ENCODE results near the gene TNFRSF6B. TPM values are rescaled to one million over a fixed set of nuclear protein-coding genes. Genes with fewer than 3 reads are reported as not detected.
A peak's percentile ranks its signal among the peaks of the same experiment; 100 is the strongest.

Gene TNFRSF6B
- total RNA-seq, 1 donor from 2014 or later = 0.27 TPM

DNA sequence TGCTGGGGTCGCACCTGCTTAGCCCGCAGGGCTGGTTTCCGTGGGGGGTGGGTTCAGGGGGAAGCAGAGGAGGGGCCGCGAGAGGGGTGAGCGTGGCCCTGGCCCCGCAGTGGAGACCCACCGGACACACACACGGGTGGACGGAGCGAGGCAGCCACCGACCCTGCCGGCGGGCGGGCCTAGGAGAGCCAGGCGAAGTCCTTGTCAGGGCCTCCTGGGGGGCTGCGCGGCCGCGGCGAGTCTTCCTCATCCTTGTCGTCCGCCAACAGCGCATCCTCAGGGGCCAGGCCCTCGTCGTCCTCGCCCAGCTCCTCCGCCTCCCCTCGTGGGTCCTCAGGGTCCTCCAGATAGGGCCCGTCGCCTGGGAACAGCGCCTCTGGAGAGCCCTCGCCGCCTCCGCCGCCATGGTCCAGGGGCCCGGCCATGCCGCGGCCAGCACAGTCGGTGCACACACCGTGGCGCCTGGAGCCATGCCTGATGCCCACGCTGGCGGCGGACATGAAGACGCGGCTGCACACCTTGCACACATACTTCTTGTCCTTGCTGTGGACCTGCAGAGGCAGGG, 50.4 kb downstream of the TNFRSF6B start:
- H3K36me3 ChIP-seq = peaks cover 66% of the 10 kb centered on the region

DNA sequence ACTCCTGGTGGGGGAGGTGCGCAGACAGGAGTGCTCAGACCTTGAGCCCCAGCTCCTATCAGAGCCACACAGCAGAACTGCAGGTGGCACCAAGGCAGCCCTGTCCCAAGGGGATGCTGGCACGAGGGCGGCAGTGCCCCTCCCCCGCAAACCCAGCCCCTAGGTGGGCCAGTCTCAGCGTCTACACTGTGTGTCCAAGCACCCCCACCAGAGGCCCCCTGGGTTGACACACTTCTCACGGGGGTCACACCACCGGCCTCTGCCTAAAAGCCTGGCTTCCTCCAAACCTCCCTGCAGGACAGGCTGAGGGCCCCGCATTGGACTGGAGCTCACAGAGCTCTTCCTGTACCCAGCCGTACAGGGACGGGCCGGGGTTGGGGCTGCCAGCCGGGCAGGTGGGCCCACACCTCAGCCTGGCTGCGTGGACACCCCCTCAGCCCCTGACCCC, 51.2 kb downstream of the TNFRSF6B start:
- peaks cover 13% of the 10 kb centered on the region for H3K4me1 ChIP-seq
- no peaks in the 10 kb centered on the region for H3K27me3 ChIP-seq (ENCODE audit: low read depth)
- H3K36me3 ChIP-seq = peaks cover 66% of the 10 kb centered on the region
- no peaks in the 10 kb centered on the region for H3K9me3 ChIP-seq (replicated peaks)
- intact Hi-C loops (cut with micrococcal nuclease) = no loop called here
- TF ChIP-seq, protein P1, sequence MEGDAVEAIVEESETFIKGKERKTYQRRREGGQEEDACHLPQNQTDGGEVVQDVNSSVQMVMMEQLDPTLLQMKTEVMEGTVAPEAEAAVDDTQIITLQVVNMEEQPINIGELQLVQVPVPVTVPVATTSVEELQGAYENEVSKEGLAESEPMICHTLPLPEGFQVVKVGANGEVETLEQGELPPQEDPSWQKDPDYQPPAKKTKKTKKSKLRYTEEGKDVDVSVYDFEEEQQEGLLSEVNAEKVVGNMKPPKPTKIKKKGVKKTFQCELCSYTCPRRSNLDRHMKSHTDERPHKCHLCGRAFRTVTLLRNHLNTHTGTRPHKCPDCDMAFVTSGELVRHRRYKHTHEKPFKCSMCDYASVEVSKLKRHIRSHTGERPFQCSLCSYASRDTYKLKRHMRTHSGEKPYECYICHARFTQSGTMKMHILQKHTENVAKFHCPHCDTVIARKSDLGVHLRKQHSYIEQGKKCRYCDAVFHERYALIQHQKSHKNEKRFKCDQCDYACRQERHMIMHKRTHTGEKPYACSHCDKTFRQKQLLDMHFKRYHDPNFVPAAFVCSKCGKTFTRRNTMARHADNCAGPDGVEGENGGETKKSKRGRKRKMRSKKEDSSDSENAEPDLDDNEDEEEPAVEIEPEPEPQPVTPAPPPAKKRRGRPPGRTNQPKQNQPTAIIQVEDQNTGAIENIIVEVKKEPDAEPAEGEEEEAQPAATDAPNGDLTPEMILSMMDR (IDR thresholded peaks at IDR 0.05; ENCODE audit: borderline replicate concordance) = no peak
- H3K4me3 ChIP-seq = no peak overlapping the region
- H3K27ac ChIP-seq (replicated peaks) = peak overlapping the region; percentile 11
- no peak for DNase-seq

More for the DNA sequence above, 50.4 kb downstream of the TNFRSF6B start:
- Histone ChIP-seq H3K9me3 (replicated peaks) (no peaks in the 10 kb centered on the region), H3K27me3 (ENCODE audit: low read depth) (no peaks in the 10 kb centered on the region), H3K4me1 (peaks cover 22% of the 10 kb centered on the region), H3K4me3 (no peak overlapping the region), H3K27ac (replicated peaks) (no peak overlapping the region)
- no peak for DNase-seq
- intact Hi-C loops (cut with micrococcal nuclease) = no loop called here
- TF ChIP-seq, protein P1 (IDR thresholded peaks at IDR 0.05; ENCODE audit: borderline replicate concordance) = no peak

Other genes starting within 250 kb of the TNFRSF6B start
- gene KCNQ2, start 224.0 kb upstream of the TNFRSF6B start, total RNA-seq = 2.3 TPM
- gene EEF1A2, start 197.6 kb upstream of the TNFRSF6B start, total RNA-seq = 1,286 TPM
- gene PPDPF, start 175.9 kb upstream of the TNFRSF6B start, total RNA-seq = 371 TPM
- gene PTK6, start 159.3 kb upstream of the TNFRSF6B start, total RNA-seq = not detected
- not detected for gene SRMS, start 148.9 kb upstream of the TNFRSF6B start, total RNA-seq
- gene FNDC11, start 142.5 kb upstream of the TNFRSF6B start, total RNA-seq = 0.14 TPM
- 10.6 TPM for gene HELZ2, start 122.4 kb upstream of the TNFRSF6B start, total RNA-seq
- 5.3 TPM for gene GMEB2, start 69.6 kb upstream of the TNFRSF6B start, total RNA-seq
- gene STMN3, start 43.2 kb upstream of the TNFRSF6B start, total RNA-seq = 4.6 TPM
- 9.6 TPM for gene RTEL1, start 38.3 kb upstream of the TNFRSF6B start, total RNA-seq
- gene ARFRP1, start 11.3 kb downstream of the TNFRSF6B start, total RNA-seq = 37.1 TPM
- 15.8 TPM for gene ZGPAT, start 11.4 kb downstream of the TNFRSF6B start, total RNA-seq
- 3.4 TPM for gene LIME1, start 40.0 kb downstream of the TNFRSF6B start, total RNA-seq
- 79.2 TPM for gene SLC2A4RG, start 43.1 kb downstream of the TNFRSF6B start, total RNA-seq
- 13.6 TPM for gene ZBTB46, start 134.6 kb downstream of the TNFRSF6B start, total RNA-seq
- gene ABHD16B, start 164.8 kb downstream of the TNFRSF6B start, total RNA-seq = not detected
- gene TPD52L2, start 168.6 kb downstream of the TNFRSF6B start, total RNA-seq = 72.0 TPM
- gene DNAJC5, start 198.5 kb downstream of the TNFRSF6B start, total RNA-seq = 42.8 TPM